Breast epithelium (tissue), 4 donors: ENCODE data around the gene FAM47E. TPM values are rescaled to one million over a fixed set of nuclear protein-coding genes. Genes with fewer than 3 reads are reported as not detected.

Source experiments
- DNase-seq, 2 donors: peaks; one replicate each; pipeline ENCODE4 v3.0.0-alpha.2; 2019; ENCODE audit warnings: low spot score in 2 of 2
- H3K27ac ChIP-seq, 2 donors: fragments of 200-600 bp; sonication (generic) in 1 of 2; one replicate each; pipeline ENCODE4 v1.5.1; 2016 to 2019; ENCODE audit warnings: mild to moderate bottlenecking in 1 of 2
- H3K27me3 ChIP-seq, 2 donors: fragments of 200-600 bp; sonication (generic) in 1 of 2; one replicate each; pipeline versions ENCODE4 v1.5.1 to v1.6.0; 2017 to 2019; ENCODE audit warnings: control low read depth in 1 of 2, mild to moderate bottlenecking in 1 of 2
- H3K36me3 ChIP-seq: fragments of 200-600 bp; one replicate; pipeline ENCODE4 v1.5.1; 2019
- H3K4me1 ChIP-seq, 2 donors: fragments of 200-600 bp; sonication (generic); one replicate each; pipeline ENCODE4 v1.5.1; 2016 to 2019; ENCODE audit warnings: control low read depth in 1 of 2
- H3K4me3 ChIP-seq, 3 donors: fragments of 200-600 bp; sonication (generic); 1 replicate in 2 of 3; 2 replicates in 1 of 3; pipeline ENCODE4 v1.5.1; 2016 to 2019; ENCODE audit warnings: mild to moderate bottlenecking in 3 of 3, moderate library complexity in 2 of 3
- H3K9me3 ChIP-seq, 2 donors: fragments of 200-600 bp; sonication (generic) in 1 of 2; one replicate each; pipeline ENCODE4 v1.5.1; 2016 to 2019; ENCODE audit warnings: control low read depth in 1 of 2
- CTCF ChIP-seq, 3 donors: fragments of 450-650 bp; IDR thresholded peaks; one replicate each; pipeline ENCODE4 v1.5.1; 2016 to 2017; ENCODE audit warnings: antibody characterized with exemption in 3 of 3, mild to moderate bottlenecking in 3 of 3, moderate library complexity in 3 of 3
- POLR2A ChIP-seq: fragments of 450-650 bp; IDR thresholded peaks from one replicate; pipeline ENCODE4 v1.6.1; 2016; ENCODE audit warnings: antibody characterized with exemption, mild to moderate bottlenecking, moderate library complexity
- POLR2AphosphoS5 ChIP-seq, 3 donors: sonication (generic); formaldehyde crosslinking; IDR thresholded peaks; one replicate each; pipeline ENCODE4 v1.6.1; 2017; ENCODE audit warnings: antibody characterized with exemption in 3 of 3
- intact Hi-C: fragments of 100-400 bp; cut with DNase I; formaldehyde crosslinking; loops from one replicate; pipeline ENCODE4 v1.15.1; 2023; ENCODE audit warnings: low total_unique reads
- total RNA-seq, 3 donors: library from RNA; depleted of rRNA; stranded (reverse); fragments of >200 nt; gene quantifications; one replicate each; pipeline ENCODE4 v1.1.0, GENCODE V29; 2016

FAM47E gene
- total RNA-seq, 3 donors from 2014 or later: 6.1 to 17.9 (median 9.5) TPM

DNA sequence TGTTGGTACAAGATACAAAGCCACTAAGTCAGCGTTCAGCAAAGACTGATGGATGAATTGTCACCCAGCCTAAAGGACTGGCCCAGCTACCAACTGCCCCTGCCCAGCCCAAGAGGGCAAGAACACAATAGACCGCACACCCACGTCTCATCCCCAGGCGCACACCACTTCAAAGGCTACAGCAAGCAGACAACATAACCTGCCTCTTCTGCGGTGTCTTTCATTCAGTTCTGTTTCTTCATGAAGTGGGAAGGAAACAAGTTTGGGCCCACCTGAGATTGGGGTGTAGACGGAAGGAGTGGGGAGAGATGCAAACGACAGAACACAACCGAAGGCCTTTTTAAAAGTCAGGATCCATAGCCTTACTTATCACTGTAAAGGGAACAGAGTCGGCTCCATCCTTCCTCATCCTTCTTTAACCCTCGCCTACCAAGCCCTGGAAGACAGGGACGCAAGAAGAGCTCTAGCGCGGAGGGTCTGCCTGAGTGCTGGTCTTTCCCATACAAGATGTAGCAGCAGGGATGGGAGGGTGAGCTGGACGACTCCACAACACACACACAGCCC lies 38.6 kb upstream of the FAM47E start:
- Histone ChIP-seq H3K27me3 (no peaks in the 10 kb centered on the region), H3K4me1 (peaks cover 2 to 40% of the 10 kb centered on the region in 2 donors), H3K36me3 (no peaks in the 10 kb centered on the region), H3K9me3 (no peaks in the 10 kb centered on the region), H3K4me3 (peak overlapping the region; percentile 68 to 89 (median 74)), H3K27ac (peak overlapping the region; percentile 98 to 99)
- intact Hi-C loops: no loop called here
- TF ChIP-seq POLR2AphosphoS5 (IDR thresholded peaks at IDR 0.05) (peak in 1 of 3 donors; percentile 7), POLR2A (no peak)
- no peak for DNase-seq

- Histone ChIP-seq H3K27me3 (no peaks in the 10 kb centered on the region), H3K4me1 (peaks cover 2 to 37% of the 10 kb centered on the region in 2 donors), H3K4me3 (peak within 1 kb of the TSS; percentile 68 to 89 (median 74)), H3K9me3 (no peaks in the 10 kb centered on the region), H3K36me3 (no peaks in the 10 kb centered on the region), H3K27ac (peak within 1 kb of the TSS; percentile 98 to 99)
- DNase-seq: peak; percentile 74 to 86
- intact Hi-C loops: no loop called here
- TF ChIP-seq POLR2A (no peak), POLR2AphosphoS5 (IDR thresholded peaks at IDR 0.05) (peak; percentile 74 to 78 (median 76)), CTCF (IDR thresholded peaks at IDR 0.05) (no peak)
Observed at GRCh38 chr4:76213415-76214176, 37.9 kb upstream of the FAM47E start, which contains the start of gene SCARB2. Gene SCARB2, minus strand, starts transcription at chr4:76213824. Its CDS starts 281 bp downstream, at chr4:76213543.

- H3K9me3 ChIP-seq: no peaks in the 10 kb centered on the region
- no peaks in the 10 kb centered on the region for H3K36me3 ChIP-seq
- H3K4me3 ChIP-seq: peak overlapping the region; percentile 68 to 89 (median 74)
- no peak for DNase-seq
- intact Hi-C loops: no loop called here
- H3K27ac ChIP-seq: peak overlapping the region; percentile 98 to 99
- no peaks in the 10 kb centered on the region for H3K27me3 ChIP-seq
- no peak for TF ChIP-seq POLR2A
- peak in 1 of 3 donors; percentile 2 for TF ChIP-seq POLR2AphosphoS5 (IDR thresholded peaks at IDR 0.05)
- TF ChIP-seq CTCF (IDR thresholded peaks at IDR 0.05): no peak
- H3K4me1 ChIP-seq: peaks cover 2 to 37% of the 10 kb centered on the region in 2 donors
Observed at GRCh38 chr4:76214177-76214675, 37.3 kb upstream of the FAM47E start.

- Histone ChIP-seq H3K27ac (peak overlapping the region; percentile 98 to 99), H3K36me3 (no peaks in the 10 kb centered on the region), H3K4me1 (peaks cover 2 to 31% of the 10 kb centered on the region in 2 donors), H3K27me3 (no peaks in the 10 kb centered on the region), H3K9me3 (no peaks in the 10 kb centered on the region), H3K4me3 (peak overlapping the region in 1 of 3 donors; percentile 89)
- intact Hi-C loops: no loop called here
- TF ChIP-seq CTCF (IDR thresholded peaks at IDR 0.05) (no peak), POLR2AphosphoS5 (IDR thresholded peaks at IDR 0.05) (peak in 2 of 3 donors; percentile 36 to 75), POLR2A (no peak)
- peak; percentile 57 to 68 for DNase-seq
Observed at GRCh38 chr4:76215077-76215476, 36.4 kb upstream of the FAM47E start.

DNA sequence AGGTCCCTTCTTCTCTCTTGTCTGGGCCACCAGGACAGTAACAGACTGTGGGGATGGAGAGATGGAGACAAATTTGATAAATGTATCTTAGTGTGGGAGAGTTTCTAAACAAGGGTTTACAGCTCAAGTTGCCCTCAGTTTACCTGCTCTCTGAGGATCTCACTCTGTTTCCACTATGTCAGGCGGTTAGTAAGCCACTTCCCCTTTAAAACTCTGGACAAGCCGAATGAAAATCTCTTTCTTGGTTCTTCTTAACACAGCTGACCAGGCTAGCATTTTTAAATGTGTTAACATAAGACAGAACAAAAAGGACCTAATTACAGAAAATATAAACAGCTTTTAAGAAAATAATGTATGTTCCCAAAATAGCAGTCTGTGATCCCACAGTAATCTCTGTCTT lies 35.0 kb upstream of the FAM47E start:
- H3K4me3 ChIP-seq: no peak overlapping the region
- H3K4me1 ChIP-seq: peaks cover 2 to 16% of the 10 kb centered on the region in 2 donors
- H3K27ac ChIP-seq: peak overlapping the region; percentile 98 to 99
- no peaks in the 10 kb centered on the region for H3K27me3 ChIP-seq
- no peak for DNase-seq
- TF ChIP-seq CTCF (IDR thresholded peaks at IDR 0.05) (no peak), POLR2AphosphoS5 (IDR thresholded peaks at IDR 0.05) (no peak), POLR2A (no peak)
- intact Hi-C loops: no loop called here
- H3K36me3 ChIP-seq: no peaks in the 10 kb centered on the region
- H3K9me3 ChIP-seq: no peaks in the 10 kb centered on the region
